COR-L47 (cell line): Measurements from ENCODE around the gene KLK3.

Source experiments
- DNase-seq: peaks from one replicate; lab custom pipeline; 2025; lab: John Stamatoyannopoulos, UW

The KLK3 gene

GRCh38 chr19:50898018-50898417 lies 43.3 kb downstream of the KLK3 start:
- DNase-seq = no peak

GRCh38 chr19:50899569-50899968 lies 44.9 kb downstream of the KLK3 start:
- no peak for DNase-seq

GRCh38 chr19:50902640-50903039 lies 47.9 kb downstream of the KLK3 start:
- DNase-seq = no peak

- no peak for DNase-seq
Measured at GRCh38 chr19:50906217-50906616, 51.5 kb downstream of the KLK3 start.

GRCh38 chr19:50908336-50908735 lies 53.6 kb downstream of the KLK3 start:
- DNase-seq = no peak

- no peak for DNase-seq
Measured at GRCh38 chr19:50909240-50910070, 54.7 kb downstream of the KLK3 start.
